ENCODE data around the gene GTPBP1.

The GTPBP1 gene

DNA sequence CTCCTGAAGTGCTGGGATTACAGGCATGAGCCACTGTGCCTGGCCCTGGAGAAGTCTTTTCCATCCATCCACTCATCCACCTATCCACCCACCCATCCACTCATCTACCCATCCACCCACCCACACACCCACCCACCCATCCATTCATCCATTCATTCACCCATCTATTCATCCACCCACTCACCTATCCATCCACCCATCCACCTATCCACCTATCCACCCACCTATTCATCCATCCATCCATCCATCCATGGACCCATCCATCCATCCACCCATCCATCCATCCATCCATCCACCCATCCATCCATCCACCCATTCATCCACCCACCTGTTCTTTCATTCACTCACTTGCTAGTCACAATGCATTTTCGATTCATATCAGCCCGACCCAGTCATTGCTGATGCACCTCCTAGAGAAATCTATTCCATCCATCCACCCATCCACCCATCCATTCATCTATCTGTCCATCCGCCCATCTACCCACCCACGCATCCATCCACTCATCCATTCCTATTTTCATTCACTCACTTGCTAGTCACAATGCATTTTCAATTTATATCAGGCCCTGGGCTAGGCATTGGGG is 67.7 kb downstream of the GTPBP1 start:
- in situ Hi-C loops (cut with MboI; ENCODE audit: low pct_unique_long_range_greater_than_20kb, low sequenced_read_pairs): no loop called here

GRCh38 chr22:38774496-38775166 is 68.9 kb downstream of the GTPBP1 start:
- DNase-seq: no peak
- in situ Hi-C loops (cut with MboI; ENCODE audit: low pct_unique_long_range_greater_than_20kb, low sequenced_read_pairs): no loop called here

More for the DNA sequence above, 67.7 kb downstream of the GTPBP1 start:
- DNase-seq: no peak

GRCh38 chr22:38775656-38776055 is 69.9 kb downstream of the GTPBP1 start:
- DNase-seq: no peak
- in situ Hi-C loops (cut with MboI; ENCODE audit: low pct_unique_long_range_greater_than_20kb, low sequenced_read_pairs): no loop called here

GRCh38 chr22:38776086-38776485 is 70.3 kb downstream of the GTPBP1 start:
- in situ Hi-C loops (cut with MboI; ENCODE audit: low pct_unique_long_range_greater_than_20kb, low sequenced_read_pairs): no loop called here
- no peak for DNase-seq

GRCh38 chr22:38777087-38777671 is 71.4 kb downstream of the GTPBP1 start:
- in situ Hi-C loops (cut with MboI; ENCODE audit: low pct_unique_long_range_greater_than_20kb, low sequenced_read_pairs): no loop called here
- DNase-seq: no peak

- in situ Hi-C loops (cut with MboI; ENCODE audit: low pct_unique_long_range_greater_than_20kb, low sequenced_read_pairs): no loop called here
- DNase-seq: no peak
These were observed 75.3 kb downstream of the GTPBP1 start for GRCh38 chr22:38781033-38781432.

GRCh38 chr22:38782402-38783094 is 76.8 kb downstream of the GTPBP1 start:
- DNase-seq: peak; percentile 54
- in situ Hi-C loops (cut with MboI; ENCODE audit: low pct_unique_long_range_greater_than_20kb, low sequenced_read_pairs): no loop called here

Data from KBM-7 (cell line).